Skin epidermis (tissue), 12 donors: ENCODE data around the gene SYT13.
"Not testable (repeated sequence)": the region's sequence is repeated elsewhere in the genome, so short reads cannot be mapped to it uniquely, and the experiment has no call there.

ENCODE experiments used
- H3K27ac ChIP-seq, 21 experiments: fragments of 200-600 bp; sonication (generic) in 11 of 21; one replicate each; pipeline ENCODE4 v1.5.0; 2020; ENCODE audit warnings: mild to moderate bottlenecking in 3 of 21, inconsistent platforms in 2 of 21, moderate library complexity in 2 of 21
- H3K4me3 ChIP-seq, 7 experiments: fragments of 200-600 bp; sonication (generic) in 2 of 7; one replicate each; pipeline ENCODE4 v1.5.0; 2020; ENCODE audit warnings: inconsistent platforms in 2 of 7, mild to moderate bottlenecking in 2 of 7, moderate library complexity in 1 of 7

The SYT13 gene

GRCh38 chr11:45252134-45252856 is 33.8 kb downstream of the SYT13 start:
- Histone ChIP-seq H3K4me3 (no peak overlapping the region), H3K27ac (no peak overlapping the region)

DNA sequence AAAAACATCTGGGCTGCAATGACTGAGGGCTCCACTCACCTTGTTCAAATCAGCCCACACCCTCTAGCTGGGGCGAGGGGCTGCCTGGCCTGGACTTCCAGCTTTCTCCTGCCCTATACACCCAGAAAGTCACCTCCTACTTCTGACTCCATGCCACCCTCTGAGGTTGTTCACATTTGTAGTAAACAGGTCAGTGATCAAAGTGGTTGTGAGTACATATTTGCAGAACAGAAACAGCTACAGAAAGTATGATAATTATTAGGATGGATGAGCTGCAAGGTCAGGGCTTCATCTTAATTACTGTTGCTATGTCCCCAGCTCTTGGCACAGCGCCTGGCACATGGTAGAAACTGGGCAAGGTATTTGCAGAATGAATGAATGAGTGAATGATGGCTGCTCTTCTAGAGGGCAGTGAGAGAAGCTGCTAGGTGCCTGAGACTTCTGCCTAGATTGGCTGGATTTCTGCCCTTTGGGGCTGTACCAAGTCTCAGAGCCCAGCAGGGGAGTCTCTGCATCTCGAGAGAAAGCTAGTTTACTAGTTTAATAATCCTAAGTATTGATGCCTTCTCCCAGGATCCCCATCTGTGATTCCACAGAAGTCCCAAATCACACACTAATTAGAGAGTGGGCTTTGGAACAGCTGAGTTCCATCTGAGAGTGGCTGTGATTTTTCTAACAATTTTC is 36.0 kb downstream of the SYT13 start:
- Histone ChIP-seq H3K27ac (no peak overlapping the region), H3K4me3 (no peak overlapping the region)

DNA sequence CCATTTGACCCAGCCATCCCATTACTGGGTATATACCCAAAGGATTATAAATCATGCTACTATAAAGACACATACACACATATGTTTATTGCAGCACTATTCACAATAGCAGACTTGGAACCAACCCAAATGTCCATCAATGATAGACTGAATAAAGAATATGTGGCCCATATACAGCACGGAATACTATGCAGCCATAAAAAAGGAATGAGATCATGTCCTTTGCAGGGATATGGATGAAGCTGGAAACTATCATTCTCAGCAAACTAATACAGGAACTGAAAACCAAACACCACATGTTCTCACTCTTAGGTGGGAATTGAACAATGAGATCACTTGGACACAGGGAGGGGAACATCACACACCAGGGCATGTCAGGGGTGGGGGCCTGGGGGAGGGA is 36.8 kb downstream of the SYT13 start:
- not testable (repeated sequence) for H3K4me3 ChIP-seq, H3K27ac ChIP-seq

DNA sequence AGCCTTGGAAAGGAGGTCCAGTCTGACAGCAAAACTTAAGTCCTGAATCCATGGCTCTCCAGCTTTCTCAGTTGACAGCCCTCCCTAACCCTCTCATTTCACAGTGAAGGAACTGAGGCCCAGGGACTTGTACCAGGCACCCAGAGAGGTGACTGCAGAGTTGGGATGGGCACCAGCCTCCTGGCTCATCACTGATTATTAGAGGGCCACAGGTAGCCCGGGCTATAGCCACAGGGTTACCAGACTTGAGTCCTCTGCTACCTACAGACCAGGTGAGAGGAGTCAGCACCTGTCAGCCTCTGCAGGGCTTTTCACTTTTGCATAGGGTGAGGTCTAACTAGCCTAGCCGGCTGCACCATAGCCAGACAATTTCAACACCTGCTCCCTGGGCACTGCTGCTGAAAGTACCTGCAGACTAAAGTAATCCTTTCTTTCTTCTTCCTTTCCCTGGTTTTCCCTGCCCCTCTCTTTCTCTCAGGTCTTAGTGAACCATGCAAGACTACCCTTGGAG is 37.6 kb downstream of the SYT13 start:
- no peak overlapping the region for H3K4me3 ChIP-seq
- H3K27ac ChIP-seq: no peak overlapping the region

DNA sequence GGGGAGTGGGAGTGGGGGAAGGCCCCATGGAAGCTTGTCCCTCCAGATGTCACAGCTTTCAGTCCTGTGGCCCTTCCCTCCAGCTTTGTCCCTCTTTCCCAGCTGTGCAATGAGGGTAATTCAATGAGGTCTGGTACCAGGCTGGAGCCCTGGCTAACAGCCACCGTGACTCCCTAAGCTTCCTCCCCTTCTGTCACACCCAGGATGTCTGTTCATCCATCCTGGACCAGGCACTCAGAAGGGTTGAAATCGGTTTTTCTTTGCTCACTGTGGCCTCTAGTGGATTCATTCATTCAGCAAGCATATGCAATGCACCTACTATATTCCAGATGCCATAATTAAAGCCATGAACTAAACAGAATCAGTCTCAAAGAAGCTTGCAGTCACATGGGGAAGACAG is 38.7 kb downstream of the SYT13 start:
- no peak overlapping the region for H3K4me3 ChIP-seq
- H3K27ac ChIP-seq: no peak overlapping the region

GRCh38 chr11:45246241-45246640 is 39.9 kb downstream of the SYT13 start:
- Histone ChIP-seq H3K4me3 (no peak overlapping the region), H3K27ac (no peak overlapping the region)

- Histone ChIP-seq H3K4me3 (no peak overlapping the region), H3K27ac (no peak overlapping the region)
Observed at GRCh38 chr11:45245218-45246045, 40.7 kb downstream of the SYT13 start.

DNA sequence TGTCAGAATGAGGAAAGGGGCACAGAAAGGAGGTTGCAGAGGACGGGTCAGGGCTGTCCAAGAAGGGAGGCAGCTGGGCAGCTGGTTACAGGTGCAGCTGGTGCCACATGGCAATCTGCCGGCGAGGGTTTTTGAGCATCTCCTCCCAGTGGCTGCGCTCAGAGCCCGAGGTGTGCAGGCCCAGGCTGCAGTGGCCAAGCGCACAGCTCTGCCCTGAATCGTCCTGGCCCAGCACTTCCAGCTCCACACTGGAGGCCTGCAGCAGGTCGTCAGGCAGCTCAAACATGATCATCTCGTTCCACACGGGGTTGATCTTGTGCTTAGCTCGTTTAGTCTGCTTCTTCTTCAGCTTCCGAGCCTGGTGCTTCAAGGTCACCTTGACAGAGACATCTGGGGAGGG is 42.2 kb downstream of the SYT13 start:
- Histone ChIP-seq H3K4me3 (no peak overlapping the region), H3K27ac (no peak overlapping the region)

- H3K4me3 ChIP-seq: no peak overlapping the region
Observed at GRCh38 chr11:45239733-45240132, 46.4 kb downstream of the SYT13 start.

GRCh38 chr11:45238724-45239123 is 47.4 kb downstream of the SYT13 start:
- no peak overlapping the region for H3K27ac ChIP-seq
- H3K4me3 ChIP-seq: no peak overlapping the region

More at GRCh38 chr11:45239733-45240132, 46.4 kb downstream of the SYT13 start:
- H3K27ac ChIP-seq: no peak overlapping the region

- Histone ChIP-seq H3K27ac (no peak overlapping the region), H3K4me3 (no peak overlapping the region)
Observed at GRCh38 chr11:45237711-45238315, 48.3 kb downstream of the SYT13 start.

GRCh38 chr11:45234306-45235006 is 51.7 kb downstream of the SYT13 start:
- no peak overlapping the region for H3K27ac ChIP-seq
- no peak overlapping the region for H3K4me3 ChIP-seq

DNA sequence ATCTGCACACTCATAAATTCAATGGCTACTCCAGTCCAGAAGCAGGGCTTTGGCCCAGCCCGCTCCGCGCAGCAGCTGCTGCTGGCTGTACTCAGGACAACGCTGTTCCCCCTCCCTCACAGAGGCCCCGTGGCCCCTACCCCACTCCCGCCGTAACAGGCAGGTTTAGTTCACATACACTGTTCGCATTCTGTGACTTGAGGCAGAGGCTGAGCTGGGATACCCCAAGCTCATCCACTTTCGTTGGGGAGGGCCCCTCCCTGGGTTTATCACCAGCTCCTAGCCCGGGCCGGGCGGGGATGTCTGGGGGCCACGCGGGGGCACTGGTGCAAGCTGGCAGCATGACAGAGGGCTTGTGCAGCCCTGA is 52.4 kb downstream of the SYT13 start:
- Histone ChIP-seq H3K4me3 (no peak overlapping the region), H3K27ac (no peak overlapping the region)

DNA sequence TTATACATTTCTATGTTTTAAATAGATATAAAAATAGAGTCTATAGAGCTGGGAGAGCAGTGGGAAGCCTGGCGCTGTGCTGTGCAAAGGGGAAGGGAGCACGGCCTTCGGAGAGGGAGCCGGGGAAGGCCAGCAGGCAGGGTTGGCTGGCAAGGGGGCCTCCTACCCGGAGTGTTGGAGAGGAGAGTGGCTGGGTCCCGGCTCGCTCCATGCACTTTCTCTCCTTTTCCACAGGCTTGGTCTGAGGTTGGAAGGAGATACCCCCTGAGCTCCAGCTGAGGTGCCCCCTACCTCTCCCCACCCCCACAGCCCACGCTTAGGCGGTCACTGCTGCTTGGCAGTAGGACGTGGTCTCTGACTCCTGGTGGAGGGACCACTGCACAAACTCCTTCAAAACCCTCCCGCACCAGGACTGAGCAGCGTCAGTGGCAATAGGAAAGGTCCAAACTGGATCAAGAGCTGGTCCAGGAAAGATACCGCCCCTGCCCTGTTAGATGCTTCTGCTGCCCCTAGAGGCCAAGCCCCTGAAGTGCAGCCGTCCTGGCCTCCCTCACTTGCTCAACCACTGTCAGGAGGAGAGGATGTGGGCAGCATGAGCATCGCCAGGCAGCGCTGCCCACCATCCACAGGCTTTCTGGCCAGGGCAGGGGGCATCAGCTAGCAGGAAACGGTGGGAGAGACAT is 52.9 kb downstream of the SYT13 start:
- H3K4me3 ChIP-seq: no peak overlapping the region

GRCh38 chr11:45232341-45233080 is 53.6 kb downstream of the SYT13 start:
- H3K27ac ChIP-seq: no peak overlapping the region

More for the DNA sequence above, 52.9 kb downstream of the SYT13 start:
- no peak overlapping the region for H3K27ac ChIP-seq

GRCh38 chr11:45229401-45230020 is 56.6 kb downstream of the SYT13 start:
- Histone ChIP-seq H3K4me3 (no peak overlapping the region), H3K27ac (no peak overlapping the region)

More at GRCh38 chr11:45232341-45233080, 53.6 kb downstream of the SYT13 start:
- no peak overlapping the region for H3K4me3 ChIP-seq

GRCh38 chr11:45227836-45228235 is 58.3 kb downstream of the SYT13 start:
- H3K4me3 ChIP-seq: no peak overlapping the region
- no peak overlapping the region for H3K27ac ChIP-seq

DNA sequence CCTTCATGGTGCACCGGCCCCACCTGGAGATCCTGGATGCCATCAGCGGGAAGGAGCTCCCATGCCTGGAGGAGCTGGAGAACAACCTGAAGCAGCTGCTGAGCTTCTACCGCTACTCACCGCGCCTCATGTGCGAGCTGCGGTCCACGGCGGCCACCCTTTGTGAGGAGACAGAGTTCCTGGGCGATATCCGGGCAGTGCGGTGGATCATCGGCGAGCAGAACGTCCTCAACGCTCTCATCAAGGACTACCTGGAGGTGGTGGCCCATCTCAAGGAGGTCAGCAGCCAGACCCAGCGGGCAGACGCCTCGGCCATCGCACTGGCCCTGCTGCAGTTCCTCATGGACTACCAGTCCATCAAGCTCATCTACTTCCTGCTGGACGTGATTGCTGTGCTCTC is 59.2 kb downstream of the SYT13 start:
- H3K27ac ChIP-seq: no peak overlapping the region
- H3K4me3 ChIP-seq: no peak overlapping the region
